Activated CD8-positive, alpha-beta memory T cell treated with anti-CD3 and anti-CD28 coated beads for 48 hours (primary cell): Measurements from ENCODE around the gene ITGA11.
"Not testable (repeated sequence)": the region's sequence is repeated elsewhere in the genome, so short reads cannot be mapped to it uniquely, and the experiment has no call there.

ENCODE experiments used
- DNase-seq, 3 experiments: peaks; one replicate each; pipeline ENCODE4 v3.0.0-alpha.2; 2020; ENCODE audit warnings: low read depth in 2 of 3, low spot score in 2 of 3

ITGA11 gene

GRCh38 chr15:68426116-68426515 is 5.8 kb downstream of the ITGA11 start:
- DNase-seq: no peak

- DNase-seq: no peak
These were observed 6.4 kb downstream of the ITGA11 start for GRCh38 chr15:68425428-68426060.

GRCh38 chr15:68424754-68425390 is 7.1 kb downstream of the ITGA11 start:
- no peak for DNase-seq

GRCh38 chr15:68423359-68424296 is 8.3 kb downstream of the ITGA11 start:
- no peak for DNase-seq

- not testable (repeated sequence) for DNase-seq
These were observed 9.4 kb downstream of the ITGA11 start for GRCh38 chr15:68422403-68423145.

GRCh38 chr15:68421798-68422402 is 10.1 kb downstream of the ITGA11 start:
- no peak for DNase-seq

- no peak for DNase-seq
These were observed 10.8 kb downstream of the ITGA11 start for GRCh38 chr15:68421115-68421551.

- no peak for DNase-seq
These were observed 11.7 kb downstream of the ITGA11 start for GRCh38 chr15:68420186-68420684.

GRCh38 chr15:68419301-68420175 is 12.4 kb downstream of the ITGA11 start:
- DNase-seq: no peak

- DNase-seq: no peak
These were observed 13.3 kb downstream of the ITGA11 start for GRCh38 chr15:68418611-68419161.

- DNase-seq: no peak
These were observed 14.1 kb downstream of the ITGA11 start for GRCh38 chr15:68417897-68418296.

- no peak for DNase-seq
These were observed 14.9 kb downstream of the ITGA11 start for GRCh38 chr15:68417051-68417450.

- no peak for DNase-seq
These were observed 15.8 kb downstream of the ITGA11 start for GRCh38 chr15:68416158-68416535.

GRCh38 chr15:68415501-68416157 is 16.3 kb downstream of the ITGA11 start:
- no peak for DNase-seq

GRCh38 chr15:68415061-68415460 is 16.9 kb downstream of the ITGA11 start:
- DNase-seq: no peak

- DNase-seq: no peak
These were observed 17.4 kb downstream of the ITGA11 start for GRCh38 chr15:68414591-68414990.

- DNase-seq: no peak
These were observed 17.8 kb downstream of the ITGA11 start for GRCh38 chr15:68414206-68414555.

- DNase-seq: no peak
These were observed 18.4 kb downstream of the ITGA11 start for GRCh38 chr15:68413363-68414205.
